Fibroblast of lung (primary cell): ENCODE measurements around the gene SLCO2B1.

ENCODE experiments used
- EZH2 ChIP-seq: IDR thresholded peaks from 2 replicates; pipeline ENCODE4 v1.5.1; 2012; ENCODE audit warnings: low read length, control low read depth, mild to moderate bottlenecking; ENCODE audit errors: missing control alignments
- TF ChIP-seq, protein P1 (sequence below), 2 donors: IDR thresholded peaks in 1 of 2; conservative IDR thresholded peaks in 1 of 2; 1 replicate in 1 of 2; 2 replicates in 1 of 2; pipeline ENCODE4 v1.5.1; 2011 to 2012; ENCODE audit warnings: low read length in 2 of 2, control low read depth in 1 of 2, inconsistent platforms in 1 of 2, low read depth in 1 of 2, mild to moderate bottlenecking in 1 of 2

DNA sequence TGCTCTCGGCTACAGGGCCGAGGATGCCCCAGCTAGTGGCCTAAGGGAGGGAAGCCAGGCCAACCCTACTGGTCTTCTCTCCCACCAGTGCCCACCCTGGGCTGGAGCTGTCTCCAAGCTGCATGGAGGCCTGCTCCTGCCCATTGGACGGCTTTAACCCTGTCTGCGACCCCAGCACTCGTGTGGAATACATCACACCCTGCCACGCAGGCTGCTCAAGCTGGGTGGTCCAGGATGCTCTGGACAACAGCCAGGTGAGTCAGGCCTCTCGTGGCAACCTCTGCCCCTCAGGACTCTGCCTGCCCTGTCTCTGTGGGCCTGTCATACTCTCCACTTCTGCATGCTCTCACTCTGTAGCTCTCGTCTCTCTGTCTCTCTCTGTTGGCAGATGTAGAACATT is 45.5 kb downstream of the SLCO2B1 start:
- TF ChIP-seq, protein P1, sequence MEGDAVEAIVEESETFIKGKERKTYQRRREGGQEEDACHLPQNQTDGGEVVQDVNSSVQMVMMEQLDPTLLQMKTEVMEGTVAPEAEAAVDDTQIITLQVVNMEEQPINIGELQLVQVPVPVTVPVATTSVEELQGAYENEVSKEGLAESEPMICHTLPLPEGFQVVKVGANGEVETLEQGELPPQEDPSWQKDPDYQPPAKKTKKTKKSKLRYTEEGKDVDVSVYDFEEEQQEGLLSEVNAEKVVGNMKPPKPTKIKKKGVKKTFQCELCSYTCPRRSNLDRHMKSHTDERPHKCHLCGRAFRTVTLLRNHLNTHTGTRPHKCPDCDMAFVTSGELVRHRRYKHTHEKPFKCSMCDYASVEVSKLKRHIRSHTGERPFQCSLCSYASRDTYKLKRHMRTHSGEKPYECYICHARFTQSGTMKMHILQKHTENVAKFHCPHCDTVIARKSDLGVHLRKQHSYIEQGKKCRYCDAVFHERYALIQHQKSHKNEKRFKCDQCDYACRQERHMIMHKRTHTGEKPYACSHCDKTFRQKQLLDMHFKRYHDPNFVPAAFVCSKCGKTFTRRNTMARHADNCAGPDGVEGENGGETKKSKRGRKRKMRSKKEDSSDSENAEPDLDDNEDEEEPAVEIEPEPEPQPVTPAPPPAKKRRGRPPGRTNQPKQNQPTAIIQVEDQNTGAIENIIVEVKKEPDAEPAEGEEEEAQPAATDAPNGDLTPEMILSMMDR (conservative IDR thresholded peaks at IDR 0.05 in 1 of 2, IDR thresholded peaks at IDR 0.05 in 1 of 2; ENCODE audit: low read depth in 1 of 2, low read length in 2 of 2) = no peak
- no peak for TF ChIP-seq EZH2
